Measurements from ENCODE around the gene GULP1. TPM values are rescaled to one million over a fixed set of nuclear protein-coding genes. Genes with fewer than 3 reads are reported as not detected.

GULP1 gene
- total RNA-seq, 2 donors from 2014 or later = 7.5 to 10.5 TPM

- Histone ChIP-seq H3K9me3 (no peaks in the 10 kb centered on the region), H3K27ac (no peak overlapping the region), H3K27me3 (no peaks in the 10 kb centered on the region), H3K4me3 (no peak overlapping the region), H3K4me1 (no peaks in the 10 kb centered on the region), H3K36me3 (no peaks in the 10 kb centered on the region)
- no peak for DNase-seq (ENCODE audit: low spot score)
- no peak for TF ChIP-seq CTCF (IDR thresholded peaks at IDR 0.05)
Measured at GRCh38 chr2:188570370-188570769, 278.7 kb downstream of the GULP1 start.

- no peak overlapping the region for H3K27ac ChIP-seq
- TF ChIP-seq CTCF (IDR thresholded peaks at IDR 0.05) = no peak
- no peaks in the 10 kb centered on the region for H3K27me3 ChIP-seq
- no peak for DNase-seq (ENCODE audit: low spot score)
- H3K4me1 ChIP-seq = no peaks in the 10 kb centered on the region
- H3K9me3 ChIP-seq = no peaks in the 10 kb centered on the region
- H3K4me3 ChIP-seq = no peak overlapping the region
- H3K36me3 ChIP-seq = no peaks in the 10 kb centered on the region
Measured at GRCh38 chr2:188571543-188572303, 280.0 kb downstream of the GULP1 start.

- no peak for DNase-seq (ENCODE audit: low spot score)
- Histone ChIP-seq H3K4me3 (no peak overlapping the region), H3K27ac (no peak overlapping the region), H3K36me3 (no peaks in the 10 kb centered on the region), H3K27me3 (no peaks in the 10 kb centered on the region), H3K9me3 (no peaks in the 10 kb centered on the region), H3K4me1 (no peaks in the 10 kb centered on the region)
- no peak for TF ChIP-seq CTCF (IDR thresholded peaks at IDR 0.05)
Measured at GRCh38 chr2:188572592-188572991, 280.9 kb downstream of the GULP1 start.

GRCh38 chr2:188573453-188573852 is 281.8 kb downstream of the GULP1 start:
- Histone ChIP-seq H3K27me3 (no peaks in the 10 kb centered on the region), H3K4me1 (no peaks in the 10 kb centered on the region), H3K4me3 (no peak overlapping the region), H3K27ac (no peak overlapping the region), H3K9me3 (no peaks in the 10 kb centered on the region), H3K36me3 (no peaks in the 10 kb centered on the region)
- TF ChIP-seq CTCF (IDR thresholded peaks at IDR 0.05) = no peak
- DNase-seq (ENCODE audit: low spot score) = no peak

- Histone ChIP-seq H3K4me1 (no peaks in the 10 kb centered on the region), H3K27ac (no peak overlapping the region), H3K4me3 (no peak overlapping the region), H3K36me3 (no peaks in the 10 kb centered on the region), H3K27me3 (no peaks in the 10 kb centered on the region), H3K9me3 (no peaks in the 10 kb centered on the region)
- no peak for TF ChIP-seq CTCF (IDR thresholded peaks at IDR 0.05)
- DNase-seq (ENCODE audit: low spot score) = no peak
Measured at GRCh38 chr2:188576006-188576405, 284.3 kb downstream of the GULP1 start.

GRCh38 chr2:188576651-188577050 is 285.0 kb downstream of the GULP1 start:
- no peaks in the 10 kb centered on the region for H3K9me3 ChIP-seq
- no peaks in the 10 kb centered on the region for H3K27me3 ChIP-seq
- no peak overlapping the region for H3K4me3 ChIP-seq
- H3K36me3 ChIP-seq = no peaks in the 10 kb centered on the region
- H3K27ac ChIP-seq = peak overlapping the region in 1 of 2 donors; percentile 9
- no peaks in the 10 kb centered on the region for H3K4me1 ChIP-seq
- TF ChIP-seq CTCF (IDR thresholded peaks at IDR 0.05) = no peak
- DNase-seq (ENCODE audit: low spot score) = no peak
